ENCODE measurements around the gene SRBD1.

The SRBD1 gene

GRCh38 chr2:45543257-45543656 is 67.8 kb downstream of the SRBD1 start:
- DNase-seq: no peak

DNA sequence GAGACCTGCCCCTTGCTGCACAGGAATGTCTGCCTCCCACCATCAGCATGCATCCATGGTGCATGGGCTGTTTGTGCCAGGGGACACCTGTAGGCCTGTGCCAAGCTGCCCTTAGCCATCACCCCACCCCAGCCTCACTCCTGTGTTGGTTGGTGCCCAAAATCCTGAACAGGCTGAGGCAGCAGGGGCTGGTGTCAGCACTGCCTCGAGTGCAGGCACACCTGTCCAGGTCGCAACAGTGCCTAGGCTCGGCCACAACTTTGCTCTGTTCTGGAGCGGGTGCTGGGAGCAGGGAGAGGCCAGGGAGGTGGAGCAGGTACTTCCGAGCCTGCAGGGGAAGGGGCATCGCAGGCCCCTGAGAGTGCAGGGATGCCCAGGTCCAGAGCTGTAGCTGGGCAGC is 69.1 kb downstream of the SRBD1 start:
- DNase-seq: no peak

- DNase-seq: no peak
These were observed 69.6 kb downstream of the SRBD1 start for GRCh38 chr2:45541450-45541849.

GRCh38 chr2:45540942-45541341 is 70.1 kb downstream of the SRBD1 start:
- no peak for DNase-seq

DNA sequence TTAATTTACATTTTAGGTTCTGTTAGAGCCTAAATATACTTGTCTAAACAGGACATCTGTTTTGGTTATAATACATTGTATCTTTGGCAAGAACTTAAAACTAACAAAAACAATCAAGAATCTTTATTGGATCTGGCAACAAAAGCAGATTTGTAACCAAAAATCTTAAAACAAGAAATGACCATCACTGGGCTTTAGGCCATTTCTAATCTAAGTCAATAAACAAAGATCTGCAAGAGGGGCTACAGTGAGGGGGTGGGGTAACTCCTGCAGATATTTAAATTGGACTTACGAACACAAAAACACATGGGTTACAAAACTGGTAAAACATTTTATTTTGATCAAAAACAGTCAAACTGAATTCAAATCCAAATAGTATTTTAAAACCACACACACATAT is 77.3 kb downstream of the SRBD1 start:
- DNase-seq: no peak

- no peak for DNase-seq
These were observed 78.9 kb downstream of the SRBD1 start for GRCh38 chr2:45532181-45532580.

GRCh38 chr2:45524016-45524415 is 87.1 kb downstream of the SRBD1 start:
- no peak for DNase-seq

GRCh38 chr2:45518546-45518945 is 92.5 kb downstream of the SRBD1 start:
- DNase-seq: no peak

- no peak for DNase-seq
These were observed 100.2 kb downstream of the SRBD1 start for GRCh38 chr2:45510701-45511420.

- DNase-seq: no peak
These were observed 104.3 kb downstream of the SRBD1 start for GRCh38 chr2:45506756-45507155.

DNA sequence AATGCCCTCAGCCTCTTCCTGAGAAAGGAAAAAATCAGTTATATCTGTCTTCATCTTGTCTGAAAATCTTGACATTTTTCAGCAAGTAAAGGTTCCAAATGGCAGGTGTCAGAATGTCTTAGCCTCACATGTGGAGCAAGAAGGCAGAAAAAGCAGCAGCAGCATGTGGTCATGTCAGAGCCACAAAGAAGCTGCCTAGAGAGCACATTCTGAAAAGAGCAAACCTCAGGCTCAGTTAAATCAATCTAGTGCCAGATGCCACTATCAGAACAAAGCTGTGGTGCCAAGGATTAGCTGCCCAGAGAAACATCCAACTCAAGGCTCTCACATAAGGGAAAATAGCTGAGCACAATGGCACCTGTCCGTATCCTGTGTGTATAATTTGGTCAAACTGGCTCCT is 105.9 kb downstream of the SRBD1 start:
- no peak for DNase-seq

GRCh38 chr2:45498661-45499550 is 112.2 kb downstream of the SRBD1 start:
- no peak for DNase-seq

DNA sequence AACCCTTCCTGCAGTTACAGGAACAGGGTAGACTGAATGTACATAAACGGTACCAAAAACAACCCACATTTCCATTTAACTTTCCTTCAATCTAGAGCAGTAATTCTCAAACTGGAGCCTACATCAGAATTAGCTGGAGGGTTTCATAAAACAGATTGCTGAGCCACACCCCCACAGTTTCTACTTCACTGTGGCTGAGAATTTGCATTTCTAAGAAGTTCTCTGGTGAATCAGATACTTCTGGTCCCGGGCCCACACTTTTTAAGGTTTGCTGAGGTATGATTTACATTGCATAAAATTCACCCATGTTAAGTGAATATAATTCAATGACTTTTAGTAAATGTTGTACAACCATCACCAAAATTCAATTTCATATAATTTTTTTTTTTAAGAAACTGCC is 113.7 kb downstream of the SRBD1 start:
- peak; percentile 68 for DNase-seq

GRCh38 chr2:45496869-45497268 is 114.2 kb downstream of the SRBD1 start:
- no peak for DNase-seq

DNA sequence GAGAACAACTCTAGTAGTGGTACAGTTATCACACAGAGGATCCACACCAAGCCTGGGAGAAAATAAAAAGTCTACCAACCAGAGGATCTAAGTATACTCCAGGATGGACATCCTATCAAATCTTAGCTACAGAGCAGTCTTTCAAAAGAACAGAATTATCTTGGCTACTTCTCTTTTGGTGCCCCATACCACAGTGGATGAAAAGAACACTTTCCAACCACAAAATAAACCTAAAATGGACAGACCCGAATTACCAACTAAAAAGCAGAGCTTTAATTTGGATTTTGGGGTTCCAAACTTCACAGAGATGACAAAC is 116.1 kb downstream of the SRBD1 start:
- DNase-seq: no peak

DNA sequence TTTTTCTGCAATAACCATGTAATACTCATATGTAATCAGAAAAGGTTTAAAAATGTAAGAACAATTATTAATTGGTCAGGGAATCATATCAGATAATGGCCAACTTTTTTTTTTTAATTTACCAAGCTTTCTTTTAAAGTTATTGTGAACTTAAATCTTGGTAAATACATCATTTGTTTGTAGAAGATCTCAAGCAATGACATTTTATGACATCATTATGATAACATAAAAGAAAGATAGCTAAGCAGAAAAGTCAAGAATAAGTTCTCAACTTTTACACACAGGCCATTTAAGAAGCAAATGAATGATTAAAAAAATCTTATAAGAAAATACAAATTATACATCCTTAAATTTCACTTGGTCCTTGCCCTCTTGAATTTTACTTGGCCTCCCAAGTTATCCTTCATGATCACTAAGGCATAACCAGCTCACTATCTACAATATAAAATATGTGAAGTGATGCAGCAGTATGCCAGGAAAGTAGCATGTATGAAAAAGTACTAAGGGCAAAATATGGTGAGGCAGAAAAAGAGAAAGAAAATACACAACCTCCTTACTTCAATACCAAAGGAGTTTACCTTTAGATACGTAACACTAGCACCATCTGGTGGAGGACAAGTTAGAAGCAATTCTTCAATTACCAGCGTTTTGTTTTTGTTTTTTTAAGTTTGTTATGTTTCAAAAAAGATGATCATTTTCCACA is 116.6 kb downstream of the SRBD1 start:
- DNase-seq: no peak

GRCh38 chr2:45484965-45485364 is 126.1 kb downstream of the SRBD1 start:
- DNase-seq: no peak

DNA sequence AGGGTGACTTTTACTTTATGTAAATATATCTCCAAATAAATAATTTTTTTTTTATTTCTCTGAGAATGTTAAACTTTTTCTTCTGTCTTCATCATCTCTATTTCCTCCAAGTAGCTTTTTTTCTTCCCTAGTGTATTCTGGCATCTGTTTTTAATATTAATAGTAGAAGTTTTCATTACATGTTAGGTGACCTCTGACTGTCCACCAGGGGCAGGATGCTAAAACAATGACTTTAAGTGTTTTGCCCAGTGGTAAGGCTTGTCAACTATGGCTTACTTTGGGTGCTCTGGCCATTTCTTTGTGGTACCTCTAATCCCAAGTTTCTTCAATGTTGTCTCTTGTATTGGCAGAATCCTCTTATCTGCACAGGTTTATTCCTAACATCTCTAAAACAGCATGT is 127.1 kb downstream of the SRBD1 start:
- DNase-seq: no peak

GRCh38 chr2:45477546-45477945 is 133.5 kb downstream of the SRBD1 start:
- DNase-seq: no peak

DNA sequence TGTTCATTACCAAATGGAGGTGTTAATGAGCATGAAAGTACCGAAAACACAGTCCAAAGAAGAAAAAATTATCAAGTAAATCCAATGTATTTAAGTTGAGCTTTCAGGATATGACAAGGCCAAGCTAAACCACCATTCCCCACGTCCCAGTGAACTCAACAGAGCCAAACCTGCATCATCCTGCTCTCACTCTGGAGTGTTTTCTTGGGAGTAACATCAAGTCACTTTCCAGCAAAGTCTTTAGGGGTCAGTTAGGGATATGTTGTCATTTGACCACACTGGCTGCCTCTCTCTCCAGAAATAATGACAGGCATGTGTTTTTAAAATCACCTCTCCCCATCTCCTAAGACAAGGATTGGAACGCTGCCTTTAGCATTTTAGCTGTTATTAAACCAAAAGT is 140.5 kb downstream of the SRBD1 start:
- no peak for DNase-seq

DNA sequence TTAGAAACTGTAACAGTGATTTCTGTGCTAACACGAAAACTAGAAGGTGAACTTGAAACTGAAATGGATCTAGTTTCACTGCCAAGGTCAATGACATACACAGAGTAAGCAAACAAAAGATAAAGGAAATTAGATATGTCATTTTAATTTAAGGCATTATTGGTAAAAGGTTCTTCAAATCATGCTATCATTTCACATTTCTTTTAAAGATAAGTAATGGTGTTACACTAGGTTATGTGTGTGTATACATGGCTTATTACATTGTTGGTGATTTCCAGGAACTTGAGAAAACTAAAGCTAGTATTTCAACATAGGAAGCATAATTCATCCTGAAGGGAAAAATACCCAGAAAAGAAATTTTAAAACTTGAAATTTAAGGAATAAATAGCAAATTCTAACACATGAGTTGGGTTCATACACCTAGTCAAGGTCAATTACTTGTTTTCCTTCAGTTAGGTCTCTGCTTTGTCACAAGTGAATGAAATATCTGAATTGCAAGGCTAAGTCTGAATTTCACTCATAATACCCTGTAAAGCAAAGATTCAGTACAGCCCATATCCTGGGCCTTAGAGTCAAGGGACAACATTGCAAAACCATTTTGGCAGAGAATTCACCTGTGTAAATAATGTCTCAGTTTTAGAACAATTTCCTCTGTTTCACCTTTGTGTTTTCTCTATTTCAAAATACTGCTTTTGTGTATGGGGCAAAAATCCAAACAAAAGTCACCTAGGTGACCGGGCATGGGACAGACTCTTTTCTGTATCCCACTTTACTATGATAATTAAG is 141.6 kb downstream of the SRBD1 start:
- no peak for DNase-seq

DNA sequence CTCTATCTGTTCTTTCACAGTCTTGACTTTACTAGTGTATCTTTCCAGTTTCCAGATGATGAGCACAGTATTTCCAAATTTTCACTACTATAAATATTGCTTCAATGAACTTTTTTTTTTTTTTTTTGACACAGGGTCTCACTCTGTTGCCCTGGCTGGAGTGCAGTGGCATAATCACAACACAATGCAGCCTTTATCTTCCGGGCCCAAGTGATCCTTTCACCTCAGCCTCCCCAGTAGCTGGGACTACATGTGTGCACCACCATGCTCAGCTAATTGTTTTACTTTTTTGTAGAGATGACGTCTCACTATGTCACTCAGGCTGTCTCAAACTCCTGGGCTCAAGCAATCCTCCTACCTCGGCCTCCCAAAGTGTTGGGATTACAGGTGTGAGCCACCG is 142.8 kb downstream of the SRBD1 start:
- DNase-seq: no peak

- no peak for DNase-seq
These were observed 145.0 kb downstream of the SRBD1 start for GRCh38 chr2:45466053-45466452.
